ENCODE results near the gene AOC2. TPM values are rescaled to one million over a fixed set of nuclear protein-coding genes. Genes with fewer than 3 reads are reported as not detected.

Gene AOC2, protein sequence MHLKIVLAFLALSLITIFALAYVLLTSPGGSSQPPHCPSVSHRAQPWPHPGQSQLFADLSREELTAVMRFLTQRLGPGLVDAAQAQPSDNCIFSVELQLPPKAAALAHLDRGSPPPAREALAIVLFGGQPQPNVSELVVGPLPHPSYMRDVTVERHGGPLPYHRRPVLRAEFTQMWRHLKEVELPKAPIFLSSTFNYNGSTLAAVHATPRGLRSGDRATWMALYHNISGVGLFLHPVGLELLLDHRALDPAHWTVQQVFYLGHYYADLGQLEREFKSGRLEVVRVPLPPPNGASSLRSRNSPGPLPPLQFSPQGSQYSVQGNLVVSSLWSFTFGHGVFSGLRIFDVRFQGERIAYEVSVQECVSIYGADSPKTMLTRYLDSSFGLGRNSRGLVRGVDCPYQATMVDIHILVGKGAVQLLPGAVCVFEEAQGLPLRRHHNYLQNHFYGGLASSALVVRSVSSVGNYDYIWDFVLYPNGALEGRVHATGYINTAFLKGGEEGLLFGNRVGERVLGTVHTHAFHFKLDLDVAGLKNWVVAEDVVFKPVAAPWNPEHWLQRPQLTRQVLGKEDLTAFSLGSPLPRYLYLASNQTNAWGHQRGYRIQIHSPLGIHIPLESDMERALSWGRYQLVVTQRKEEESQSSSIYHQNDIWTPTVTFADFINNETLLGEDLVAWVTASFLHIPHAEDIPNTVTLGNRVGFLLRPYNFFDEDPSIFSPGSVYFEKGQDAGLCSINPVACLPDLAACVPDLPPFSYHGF
- 0.26 and 0.33 TPM in 2 replicates for total RNA-seq
- polyA plus RNA-seq: 0.09 and 0.12 TPM in 2 replicates
- 0.18 TPM in 1 of 2 replicates, not detected in the other for polyA plus RNA-seq (2012)
- polyA minus RNA-seq (ENCODE audit: low replicate concordance): 2.4 TPM in 1 of 2 replicates, not detected in the other

DNA sequence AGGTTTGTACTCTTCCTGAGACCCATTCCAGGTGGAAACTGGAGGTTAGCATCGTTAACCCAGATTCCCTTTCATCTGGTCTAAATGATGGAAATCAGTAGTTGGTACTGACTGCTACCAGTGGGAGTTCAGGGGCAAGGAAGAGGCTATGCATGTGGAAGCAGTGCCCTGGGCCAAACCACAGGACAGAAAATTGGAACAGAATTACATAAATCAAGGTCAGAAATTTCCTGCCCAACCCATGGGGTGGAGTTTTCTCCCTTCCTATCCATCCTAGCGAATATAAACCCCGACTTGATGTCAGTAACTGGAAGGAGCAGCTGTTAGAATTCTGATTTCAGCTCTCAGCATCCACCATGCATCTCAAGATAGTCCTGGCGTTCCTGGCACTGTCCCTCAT is at the start of gene AOC2:
TSS of gene AOC2 (plus strand) at position 310 of the 400 bp plus-strand sequence. CDS start at position 357, 47 bp downstream.
- peaks cover 7% of the 10 kb centered on the region for H3K36me3 ChIP-seq (ENCODE audit: control insufficient read depth, insufficient read depth, low read length)
- H3K4me2 ChIP-seq (ENCODE audit: extremely low read depth, insufficient read depth, low read length): no peak within 1 kb of the TSS
- H3K27me3 ChIP-seq (ENCODE audit: control insufficient read depth, insufficient read depth, low read length): no peaks in the 10 kb centered on the region
- H2AFZ ChIP-seq (ENCODE audit: low read length): no peak within 1 kb of the TSS
- H3K9ac ChIP-seq (ENCODE audit: insufficient read depth, low read length): no peak within 1 kb of the TSS
- no peaks in the 10 kb centered on the region for H3K4me1 ChIP-seq (ENCODE audit: control insufficient read depth, extremely low read depth, insufficient read depth, low read length)
- H3K9me3 ChIP-seq (ENCODE audit: control insufficient read depth, insufficient read depth, low read depth, low read length): no peaks in the 10 kb centered on the region
- H3K4me3 ChIP-seq (replicated peaks in 1 of 4; ENCODE audit: control extremely low read depth in 1 of 4, insufficient read depth in 1 of 4, low read depth in 3 of 4, low read length in 4 of 4): no peak within 1 kb of the TSS
- H3K27ac ChIP-seq (ENCODE audit: insufficient read depth, low read length): no peak within 1 kb of the TSS
- TF ChIP-seq, protein P1, sequence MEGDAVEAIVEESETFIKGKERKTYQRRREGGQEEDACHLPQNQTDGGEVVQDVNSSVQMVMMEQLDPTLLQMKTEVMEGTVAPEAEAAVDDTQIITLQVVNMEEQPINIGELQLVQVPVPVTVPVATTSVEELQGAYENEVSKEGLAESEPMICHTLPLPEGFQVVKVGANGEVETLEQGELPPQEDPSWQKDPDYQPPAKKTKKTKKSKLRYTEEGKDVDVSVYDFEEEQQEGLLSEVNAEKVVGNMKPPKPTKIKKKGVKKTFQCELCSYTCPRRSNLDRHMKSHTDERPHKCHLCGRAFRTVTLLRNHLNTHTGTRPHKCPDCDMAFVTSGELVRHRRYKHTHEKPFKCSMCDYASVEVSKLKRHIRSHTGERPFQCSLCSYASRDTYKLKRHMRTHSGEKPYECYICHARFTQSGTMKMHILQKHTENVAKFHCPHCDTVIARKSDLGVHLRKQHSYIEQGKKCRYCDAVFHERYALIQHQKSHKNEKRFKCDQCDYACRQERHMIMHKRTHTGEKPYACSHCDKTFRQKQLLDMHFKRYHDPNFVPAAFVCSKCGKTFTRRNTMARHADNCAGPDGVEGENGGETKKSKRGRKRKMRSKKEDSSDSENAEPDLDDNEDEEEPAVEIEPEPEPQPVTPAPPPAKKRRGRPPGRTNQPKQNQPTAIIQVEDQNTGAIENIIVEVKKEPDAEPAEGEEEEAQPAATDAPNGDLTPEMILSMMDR (conservative IDR thresholded peaks at IDR 0.05 in 1 of 2, IDR thresholded peaks at IDR 0.05 in 1 of 2; ENCODE audit: low read depth in 1 of 2, low read length in 2 of 2): no peak
- no peak for TF ChIP-seq EZH2 (IDR thresholded peaks at IDR 0.05; ENCODE audit: low read length, missing control alignments)
- no peaks in the 10 kb centered on the region for H4K20me1 ChIP-seq (ENCODE audit: control insufficient read depth, extremely low read depth, insufficient read depth, low read length)
- H3K79me2 ChIP-seq (ENCODE audit: control insufficient read depth, insufficient read depth, low read length): no peaks in the 10 kb centered on the region
- DNase-seq (ENCODE audit: low read depth in 2 of 2): peak in 1 of 2 donors; percentile 39

DNA sequence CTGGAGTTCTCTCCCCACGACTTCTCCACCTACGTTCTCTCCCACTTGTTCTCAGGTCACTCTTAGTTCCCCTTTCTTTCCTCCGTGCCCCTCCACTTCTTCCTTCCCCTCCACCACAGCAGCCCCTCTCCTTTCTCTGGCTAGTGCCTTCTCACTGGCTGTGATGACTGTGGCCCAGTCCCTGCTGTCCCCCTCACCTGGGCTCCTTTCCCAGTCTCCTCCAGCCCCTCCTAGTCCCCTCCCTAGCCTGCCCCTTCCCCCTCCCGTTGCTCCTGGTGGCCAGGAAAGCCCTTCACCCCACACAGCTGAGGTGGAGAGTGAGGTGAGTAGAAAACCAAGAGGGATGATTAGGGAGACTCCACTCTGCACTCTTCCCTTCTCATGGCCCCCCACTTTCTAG is 49.3 kb upstream of the AOC2 start:
- Histone ChIP-seq H3K4me3 (replicated peaks in 1 of 4; ENCODE audit: control extremely low read depth in 1 of 4, insufficient read depth in 1 of 4, low read depth in 3 of 4, low read length in 4 of 4) (no peak overlapping the region), H4K20me1 (ENCODE audit: control insufficient read depth, extremely low read depth, insufficient read depth, low read length) (no peaks in the 10 kb centered on the region), H3K27me3 (ENCODE audit: control insufficient read depth, insufficient read depth, low read length) (no peaks in the 10 kb centered on the region), H2AFZ (ENCODE audit: low read length) (no peak overlapping the region), H3K36me3 (ENCODE audit: control insufficient read depth, insufficient read depth, low read length) (peaks cover 3% of the 10 kb centered on the region), H3K4me1 (ENCODE audit: control insufficient read depth, extremely low read depth, insufficient read depth, low read length) (no peaks in the 10 kb centered on the region), H3K79me2 (ENCODE audit: control insufficient read depth, insufficient read depth, low read length) (peaks cover 5% of the 10 kb centered on the region), H3K4me2 (ENCODE audit: extremely low read depth, insufficient read depth, low read length) (no peak overlapping the region), H3K9ac (ENCODE audit: insufficient read depth, low read length) (no peak overlapping the region), H3K9me3 (ENCODE audit: control insufficient read depth, insufficient read depth, low read depth, low read length) (no peaks in the 10 kb centered on the region), H3K27ac (ENCODE audit: insufficient read depth, low read length) (no peak overlapping the region)
- no peak for DNase-seq (ENCODE audit: low read depth in 2 of 2)
- no peak for TF ChIP-seq EZH2 (IDR thresholded peaks at IDR 0.05; ENCODE audit: low read length, missing control alignments)
- TF ChIP-seq, protein P1 (conservative IDR thresholded peaks at IDR 0.05 in 1 of 2, IDR thresholded peaks at IDR 0.05 in 1 of 2; ENCODE audit: low read depth in 1 of 2, low read length in 2 of 2): no peak

DNA sequence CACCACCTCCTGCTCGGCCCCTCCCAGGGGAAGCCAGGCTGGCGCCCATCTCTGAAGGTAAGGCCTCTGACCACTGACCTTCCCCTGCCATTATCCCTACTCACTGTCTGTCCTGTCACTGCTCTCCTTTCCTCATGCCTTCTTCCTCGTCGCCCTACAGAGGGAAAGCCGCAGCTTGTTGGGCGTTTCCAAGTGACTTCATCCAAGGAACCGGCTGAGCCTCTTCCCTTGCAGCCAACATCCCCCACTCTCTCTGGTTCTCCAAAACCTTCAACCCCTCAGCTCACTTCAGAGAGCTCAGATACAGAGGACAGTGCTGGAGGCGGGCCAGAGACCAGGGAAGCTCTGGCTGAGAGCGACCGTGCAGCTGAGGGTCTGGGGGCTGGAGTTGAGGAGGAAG is 48.9 kb upstream of the AOC2 start:
- TF ChIP-seq, protein P1 (conservative IDR thresholded peaks at IDR 0.05 in 1 of 2, IDR thresholded peaks at IDR 0.05 in 1 of 2; ENCODE audit: low read depth in 1 of 2, low read length in 2 of 2): no peak
- TF ChIP-seq EZH2 (IDR thresholded peaks at IDR 0.05; ENCODE audit: low read length, missing control alignments): no peak
- Histone ChIP-seq H3K9ac (ENCODE audit: insufficient read depth, low read length) (no peak overlapping the region), H3K27ac (ENCODE audit: insufficient read depth, low read length) (no peak overlapping the region), H3K9me3 (ENCODE audit: control insufficient read depth, insufficient read depth, low read depth, low read length) (no peaks in the 10 kb centered on the region), H3K4me1 (ENCODE audit: control insufficient read depth, extremely low read depth, insufficient read depth, low read length) (no peaks in the 10 kb centered on the region), H4K20me1 (ENCODE audit: control insufficient read depth, extremely low read depth, insufficient read depth, low read length) (no peaks in the 10 kb centered on the region), H3K79me2 (ENCODE audit: control insufficient read depth, insufficient read depth, low read length) (peaks cover 5% of the 10 kb centered on the region), H3K27me3 (ENCODE audit: control insufficient read depth, insufficient read depth, low read length) (no peaks in the 10 kb centered on the region), H2AFZ (ENCODE audit: low read length) (no peak overlapping the region), H3K36me3 (ENCODE audit: control insufficient read depth, insufficient read depth, low read length) (peaks cover 3% of the 10 kb centered on the region), H3K4me3 (replicated peaks in 1 of 4; ENCODE audit: control extremely low read depth in 1 of 4, insufficient read depth in 1 of 4, low read depth in 3 of 4, low read length in 4 of 4) (no peak overlapping the region), H3K4me2 (ENCODE audit: extremely low read depth, insufficient read depth, low read length) (no peak overlapping the region)
- no peak for DNase-seq (ENCODE audit: low read depth in 2 of 2)

Data from fibroblast of lung (primary cell).